CD4-positive, alpha-beta T cell treated with Interleukin-6 at 100 ng/mL for 8 hours (primary cell): ENCODE measurements around the gene DHRS4L2.
"Not testable (repeated sequence)": the region's sequence is repeated elsewhere in the genome, so short reads cannot be mapped to it uniquely, and the experiment has no call there.

Experiments
- DNase-seq: peaks from one replicate; pipeline ENCODE4 v3.0.0-alpha.2; 2020; ENCODE audit warnings: mixed read lengths, low spot score

Gene DHRS4L2

GRCh38 chr14:24019944-24020343, 31.2 kb downstream of the DHRS4L2 start:
- not testable (repeated sequence) for DNase-seq

DNA sequence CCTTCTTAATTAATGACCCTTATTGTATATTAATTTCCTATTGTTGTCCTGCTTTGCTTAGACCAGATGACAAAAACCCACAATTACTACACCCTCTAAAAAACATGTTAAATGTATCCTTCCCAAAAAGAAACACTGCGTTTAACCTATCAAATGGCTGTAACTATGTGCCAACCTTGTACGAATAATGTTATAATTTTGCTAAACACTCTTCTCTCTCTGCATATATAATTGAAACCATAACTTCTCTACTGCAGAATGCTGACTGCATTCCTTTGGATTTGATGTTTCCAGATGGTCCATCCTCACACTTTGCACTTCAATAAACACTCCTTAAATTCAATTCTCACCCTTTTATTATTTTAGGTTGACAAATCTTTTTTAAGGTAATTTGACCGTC, 31.8 kb downstream of the DHRS4L2 start:
- not testable (repeated sequence) for DNase-seq

GRCh38 chr14:24024939-24025418, 36.2 kb downstream of the DHRS4L2 start:
- not testable (repeated sequence) for DNase-seq

DNA sequence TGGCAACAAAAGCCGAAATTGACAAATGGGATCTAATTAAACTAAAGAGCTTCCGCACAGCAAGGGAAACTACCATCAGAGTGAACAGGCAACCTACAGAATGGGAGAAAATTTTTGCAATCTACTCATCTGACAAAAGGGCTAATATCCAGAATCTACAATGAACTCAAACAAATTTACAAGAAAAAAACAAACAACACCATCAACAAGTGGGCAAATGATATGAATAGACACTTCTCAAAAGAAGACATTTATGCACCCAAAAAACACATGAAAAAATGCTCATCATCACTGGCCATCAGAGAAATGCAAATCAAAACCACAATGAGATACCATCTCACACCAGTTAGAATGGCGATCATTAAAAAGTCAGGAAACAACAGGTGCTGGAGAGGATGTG, 41.0 kb downstream of the DHRS4L2 start:
- DNase-seq: not testable (repeated sequence)

- DNase-seq: not testable (repeated sequence)
These were observed 42.6 kb downstream of the DHRS4L2 start for GRCh38 chr14:24031331-24031730.

- no peak for DNase-seq
These were observed 44.1 kb downstream of the DHRS4L2 start for GRCh38 chr14:24032727-24033418.

GRCh38 chr14:24035769-24036168, 47.0 kb downstream of the DHRS4L2 start:
- not testable (repeated sequence) for DNase-seq

GRCh38 chr14:24036169-24036962, 47.6 kb downstream of the DHRS4L2 start:
- peak; percentile 64 for DNase-seq

- DNase-seq: not testable (repeated sequence)
These were observed 48.4 kb downstream of the DHRS4L2 start for GRCh38 chr14:24036963-24037657.

DNA sequence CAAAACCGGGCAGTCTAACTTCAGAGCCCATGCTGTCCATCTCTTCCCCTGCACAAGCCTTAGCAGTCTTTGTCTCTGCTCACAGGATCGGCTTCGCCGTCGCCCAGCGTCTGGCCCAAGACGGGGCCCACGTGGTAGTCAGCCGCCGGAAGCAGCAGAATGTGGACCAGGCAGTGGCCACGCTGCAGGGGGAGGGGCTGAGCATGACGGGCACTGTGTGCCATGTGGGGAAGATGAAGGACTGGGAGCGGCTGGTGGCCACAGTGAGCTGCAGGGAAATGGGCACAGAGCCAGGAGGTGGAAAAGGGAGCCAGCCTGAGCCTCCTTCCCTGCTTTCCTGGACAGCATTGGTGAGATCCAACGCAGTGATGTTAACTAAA, 48.9 kb downstream of the DHRS4L2 start:
- DNase-seq: no peak

- no peak for DNase-seq
These were observed 50.0 kb downstream of the DHRS4L2 start for GRCh38 chr14:24038686-24039085.

DNA sequence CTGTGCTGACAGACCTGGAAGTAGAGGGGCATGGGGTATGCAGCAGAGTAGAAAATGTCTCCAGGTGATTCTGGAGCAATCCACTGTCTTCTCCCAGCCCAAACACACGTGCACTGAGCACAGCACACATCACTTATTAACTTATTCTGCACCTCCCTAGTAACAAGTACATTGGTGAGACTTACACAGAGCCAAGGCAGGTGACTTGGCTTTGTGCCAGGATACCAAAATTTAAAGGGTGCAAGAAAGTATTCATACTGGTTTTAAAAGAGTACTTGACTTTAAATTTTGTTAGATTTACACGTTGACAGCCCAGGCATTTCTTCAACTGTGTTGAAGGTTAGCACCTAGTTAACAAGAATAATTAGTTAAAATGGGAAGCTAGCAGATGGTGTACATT, 52.0 kb downstream of the DHRS4L2 start:
- DNase-seq: no peak

DNA sequence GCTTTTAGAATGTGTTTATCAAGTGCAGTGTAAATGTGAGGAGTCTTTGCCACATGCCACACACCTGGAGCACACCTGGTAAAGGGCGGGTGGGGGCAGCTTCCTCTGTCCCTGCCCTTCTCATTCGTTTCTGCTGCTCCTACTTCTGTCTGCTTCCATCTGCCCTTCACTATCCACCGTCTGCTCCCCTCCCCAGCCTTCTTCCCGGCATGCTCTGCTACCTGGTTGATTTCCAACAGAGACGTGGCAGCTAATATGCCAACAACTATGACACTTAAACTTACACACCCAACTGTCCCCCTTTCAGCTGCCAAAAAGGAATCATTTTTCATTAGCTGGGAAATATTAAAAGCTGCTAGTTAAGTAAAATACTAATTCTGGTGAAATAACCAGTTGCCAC, 54.0 kb downstream of the DHRS4L2 start:
- no peak for DNase-seq

- not testable (repeated sequence) for DNase-seq
These were observed 60.3 kb downstream of the DHRS4L2 start for GRCh38 chr14:24049002-24049401.

DNA sequence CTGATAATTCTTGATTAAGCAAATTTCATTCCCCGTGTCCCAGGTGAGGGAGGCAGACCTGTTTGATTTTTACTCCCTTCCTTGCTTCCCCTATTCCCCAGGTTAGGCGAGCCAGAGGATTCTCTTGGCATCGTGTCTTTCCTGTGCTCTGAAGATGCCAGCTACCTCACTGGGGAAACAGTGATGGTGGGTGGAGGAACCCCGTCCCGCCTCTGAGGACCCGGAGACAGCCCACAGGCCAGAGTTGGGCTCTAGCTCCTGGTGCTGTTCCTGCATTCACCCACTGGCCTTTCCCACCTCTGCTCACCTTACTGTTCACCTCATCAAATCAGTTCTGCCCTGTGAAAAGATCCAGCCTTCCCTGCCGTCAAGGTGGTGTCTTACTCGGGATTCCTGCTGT, 62.0 kb downstream of the DHRS4L2 start:
- DNase-seq: not testable (repeated sequence)

DNA sequence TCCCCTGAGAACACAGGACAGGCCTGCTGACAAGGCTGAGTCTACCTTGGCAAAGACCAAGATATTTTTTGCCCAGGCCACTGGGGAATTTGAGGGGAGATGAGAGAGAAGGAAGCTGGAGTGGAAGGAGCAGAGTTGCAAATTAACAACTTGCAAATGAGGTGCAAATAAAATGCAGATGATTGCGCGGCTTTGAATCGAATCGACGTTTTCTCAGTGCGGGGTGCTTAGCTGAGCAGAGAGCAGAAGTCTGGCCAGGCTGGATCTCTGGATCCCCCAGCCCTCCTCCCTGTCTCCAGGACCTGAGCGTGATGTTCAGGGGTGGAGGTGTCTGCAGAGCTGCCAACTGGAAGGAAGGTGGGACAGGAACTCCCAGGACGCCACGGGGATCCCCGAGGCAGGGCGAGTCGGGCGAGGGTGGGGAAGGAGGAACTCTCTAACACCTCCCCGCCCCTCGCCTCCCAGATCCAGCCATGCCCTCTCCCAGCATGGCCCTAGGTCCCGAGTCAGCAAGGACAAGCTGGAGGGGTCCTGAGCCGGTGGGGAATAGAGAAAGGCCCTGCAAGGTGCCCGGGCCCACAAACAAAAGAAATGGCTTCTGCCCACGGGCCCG, 62.6 kb downstream of the DHRS4L2 start:
- DNase-seq: no peak

GRCh38 chr14:24051789-24052655, 63.3 kb downstream of the DHRS4L2 start, which contains the start of gene CARMIL3:
TSS of gene CARMIL3 (plus strand) at chr14:24052009. CDS start at chr14:24052154, 145 bp downstream.
- peak; percentile 58 for DNase-seq

GRCh38 chr14:24052656-24053547, 64.2 kb downstream of the DHRS4L2 start:
- DNase-seq: no peak

GRCh38 chr14:24053548-24054323, 65.0 kb downstream of the DHRS4L2 start:
- DNase-seq: no peak
